IMR-90 (cell line): Measurements from ENCODE around the gene MOSPD3. TPM values are rescaled to one million over a fixed set of nuclear protein-coding genes. Genes with fewer than 3 reads are reported as not detected.

Experiments
- ATAC-seq: fragments of 200-7000 bp; cut with Tn5 transposase; 2 replicates; pipeline ENCODE4 v1.9.1; 2020; ENCODE audit warnings: low read depth, mild to moderate bottlenecking, moderate library complexity
- BruUV-seq: library from RNA; stranded (reverse); fragments of 400-500 nt; replicated peaks from 2 replicates; lab custom pipeline; 2021; lab: Mats Ljungman, UMichigan
- CTCF ChIA-PET: fragments of 300-600 bp; formaldehyde crosslinking; extraction: SDS; loops from one replicate; lab custom pipeline; 2021; ENCODE audit warnings: antibody characterized with exemption; lab: Yijun Ruan, JAX
- POLR2A ChIA-PET: fragments of 300-600 bp; sonication (Branson Sonifier 250); formaldehyde crosslinking; loops from one replicate; lab custom pipeline; 2022; ENCODE audit warnings: antibody characterized with exemption; ENCODE audit not compliant: unreplicated experiment; lab: Charles Lee
- DNase-seq: peaks from one replicate; pipeline ENCODE4 v3.0.0; 2013
- H2AFZ ChIP-seq: replicated peaks from 2 replicates; pipeline ENCODE3; 2013; ENCODE audit warnings: low read length, mild to moderate bottlenecking; ENCODE audit not compliant: poor library complexity
- H2AK5ac ChIP-seq: 2 replicates; pipeline ENCODE4 v1.6.1; 2013; ENCODE audit warnings: low read depth, low read length, inconsistent platforms
- H2AK9ac ChIP-seq: replicated peaks from 2 replicates; pipeline ENCODE3; 2013; ENCODE audit warnings: mild to moderate bottlenecking, low read depth, low read length, moderate library complexity; ENCODE audit not compliant: poor library complexity
- H2BK120ac ChIP-seq: 2 replicates; pipeline ENCODE4 v1.6.1; 2013; ENCODE audit warnings: low read depth, low read length, inconsistent platforms
- H2BK15ac ChIP-seq: 3 replicates; pipeline ENCODE4 v1.6.1; 2013; ENCODE audit warnings: low read depth, low read length, inconsistent platforms
- H2BK20ac ChIP-seq: 2 replicates; pipeline ENCODE4 v1.6.1; 2013; ENCODE audit warnings: low read depth, mild to moderate bottlenecking, inconsistent platforms, low read length, moderate library complexity
- H2BK5ac ChIP-seq: 2 replicates; pipeline ENCODE4 v1.6.1; 2013; ENCODE audit warnings: mild to moderate bottlenecking, low read depth, low read length, inconsistent platforms; ENCODE audit not compliant: poor library complexity, severe bottlenecking
- H3K14ac ChIP-seq: replicated peaks from 2 replicates; pipeline ENCODE4 v1.6.1; 2013; ENCODE audit warnings: low read depth, low read length, inconsistent platforms
- H3K18ac ChIP-seq: 2 replicates; pipeline ENCODE4 v1.6.1; 2013; ENCODE audit warnings: low read depth, low read length, control low read depth
- H3K23ac ChIP-seq: 2 replicates; pipeline ENCODE4 v1.6.1; 2013; ENCODE audit warnings: low read depth, low read length, inconsistent platforms
- H3K27ac ChIP-seq: 2 replicates; pipeline ENCODE4 v1.5.1; 2013; ENCODE audit warnings: mild to moderate bottlenecking, control low read depth, low read length; ENCODE audit not compliant: insufficient read depth
- H3K27me3 ChIP-seq: 2 replicates; pipeline ENCODE4 v1.6.1; 2013; ENCODE audit warnings: low read length; ENCODE audit not compliant: control insufficient read depth, insufficient read depth
- H3K36me3 ChIP-seq: 2 replicates; pipeline ENCODE4 v1.6.1; 2013; ENCODE audit warnings: low read length, mixed read lengths; ENCODE audit not compliant: control insufficient read depth, insufficient read depth
- H3K4ac ChIP-seq: 2 replicates; pipeline ENCODE4 v1.6.1; 2013; ENCODE audit warnings: low read depth, low read length, inconsistent platforms
- H3K4me1 ChIP-seq: 2 replicates; pipeline ENCODE4 v1.6.1; 2013; ENCODE audit warnings: low read length, mixed read lengths; ENCODE audit not compliant: control insufficient read depth, insufficient read depth
- H3K4me2 ChIP-seq: 2 replicates; pipeline ENCODE4 v1.6.1; 2013; ENCODE audit warnings: low read depth, mild to moderate bottlenecking, control low read depth, low read length, moderate library complexity
- H3K4me3 ChIP-seq: 2 replicates; pipeline ENCODE4 v1.5.1; 2013; ENCODE audit warnings: low read depth, mild to moderate bottlenecking, control low read depth, low read length, moderate library complexity; ENCODE audit not compliant: insufficient read depth
- H3K56ac ChIP-seq: 2 replicates; pipeline ENCODE4 v1.6.1; 2013; ENCODE audit warnings: low read length, inconsistent platforms; ENCODE audit not compliant: insufficient read depth; ENCODE audit errors: extremely low read depth
- H3K79me1 ChIP-seq, 2 experiments: 2 replicates each; pipeline ENCODE4 v1.6.1; 2013; ENCODE audit warnings: low read length in 2 of 2, inconsistent platforms in 1 of 2, low read depth in 1 of 2
- H3K9ac ChIP-seq: 2 replicates; pipeline ENCODE4 v1.6.1; 2013; ENCODE audit warnings: low read depth, low read length, control low read depth
- H3K9me1 ChIP-seq: 2 replicates; pipeline ENCODE4 v1.6.1; 2013; ENCODE audit warnings: low read length, inconsistent platforms; ENCODE audit not compliant: insufficient read depth
- H3K9me3 ChIP-seq: 2 replicates; pipeline ENCODE4 v1.6.1; 2013; ENCODE audit warnings: low read length; ENCODE audit not compliant: control insufficient read depth, insufficient read depth
- H4K20me1 ChIP-seq: 2 replicates; pipeline ENCODE4 v1.6.1; 2013; ENCODE audit warnings: low read length, inconsistent platforms; ENCODE audit not compliant: insufficient read depth
- H4K5ac ChIP-seq: 2 replicates; pipeline ENCODE4 v1.6.1; 2013; ENCODE audit warnings: mild to moderate bottlenecking, low read depth, low read length, control low read depth
- H4K8ac ChIP-seq, 2 experiments: 2 replicates each; pipeline ENCODE4 v1.6.1; 2013; ENCODE audit warnings: low read depth in 2 of 2, low read length in 2 of 2, control low read depth in 1 of 2, inconsistent platforms in 1 of 2
- H4K91ac ChIP-seq: 2 replicates; pipeline ENCODE4 v1.6.1; 2013; ENCODE audit warnings: low read depth, low read length, inconsistent platforms; ENCODE audit not compliant: insufficient read depth
- CEBPB ChIP-seq: IDR thresholded peaks from 2 replicates; pipeline ENCODE4 v1.6.1; 2012; ENCODE audit warnings: low read depth, low read length, improper control_type of control experiment
- RFX5 ChIP-seq: IDR thresholded peaks from 2 replicates; pipeline ENCODE4 v1.8.0; 2012; ENCODE audit warnings: low read depth, mild to moderate bottlenecking, low read length, moderate library complexity
- USF2 ChIP-seq: fragments of 150-350 bp; IDR thresholded peaks from 2 replicates; pipeline ENCODE4 v1.6.1; 2017; ENCODE audit warnings: mild to moderate bottlenecking, antibody characterized with exemption, low read length, low read depth
- WGBS, 2 experiments: methylation state at CpG; one replicate each; pipeline versions ENCODE4 v1.1.5 to v1.1.7; 2013; ENCODE audit warnings: missing lambda C conversion rate in 2 of 2; ENCODE audit not compliant: insufficient read length in 1 of 2; ENCODE audit errors: extremely low coverage in 2 of 2; 5-methylcytosine and 5-hydroxymethylcytosine counted together
- dilution Hi-C: fragments of 300-500 bp; cut with HindIII; formaldehyde crosslinking; loops from one replicate; pipeline ENCODE4 v1.14.3; 2018; ENCODE audit warnings: low sequenced_read_pairs; ENCODE audit not compliant: unreplicated experiment
- in situ Hi-C: fragments of 300-500 bp; cut with MboI; formaldehyde crosslinking; loops from 3 replicates; pipeline ENCODE4 v1.14.3; 2019; ENCODE audit warnings: low sequenced_read_pairs, inconsistent platforms, mixed read lengths
- intact Hi-C: fragments of 100-400 bp; cut with micrococcal nuclease; formaldehyde crosslinking; loops from 2 replicates; pipeline ENCODE4 v1.10.0; 2022
- polyA plus RNA-seq, 3 experiments: library from polyadenylated mRNA; depleted of rRNA; stranded (reverse); fragments of >200 nt; gene quantifications; 2 replicates each; pipeline ENCODE4 v1.2.3, GENCODE V29; 2012; ENCODE audit warnings: low replicate concordance in 1 of 3
- total RNA-seq: library from RNA; depleted of rRNA; stranded (reverse); fragments of >200 nt; gene quantifications from 2 replicates; pipeline ENCODE4 v1.2.3, GENCODE V29; 2012

Gene MOSPD3
- total and polyA plus RNA-seq, 2 of the 4 experiments (the other 2 are of a cell fraction) = 2.3 to 30.0 TPM

- no peaks in the 10 kb centered on the region; the same call in 1 of the 2 replicates for H3K36me3 ChIP-seq
- H2BK20ac ChIP-seq = no peak overlapping the region
- TF ChIP-seq CEBPB = no peak
- TF ChIP-seq USF2 = no peak
- TF ChIP-seq RFX5 = no peak
- no peak overlapping the region for H4K8ac ChIP-seq
- dilution Hi-C loops = no loop called here
- no peak overlapping the region for H3K9ac ChIP-seq
- DNase-seq = no peak
- H3K4me2 ChIP-seq = no peak overlapping the region
- in situ Hi-C loops = loop anchor here (5.0 kb wide), 1 partner anchor 100 kb away; no protein-coding TSS in a partner anchor
- H3K56ac ChIP-seq = no peak overlapping the region
- no peak overlapping the region for H2BK15ac ChIP-seq
- no peak overlapping the region for H3K4ac ChIP-seq
- no peak overlapping the region for H3K14ac ChIP-seq
- H3K27ac ChIP-seq = no peak overlapping the region
- H2BK120ac ChIP-seq = no peak overlapping the region
- ATAC-seq = no peak
- H3K9me1 ChIP-seq = peaks cover 4% of the 10 kb centered on the region; the same call in 1 of the 2 replicates
- H2AK5ac ChIP-seq = no peak overlapping the region
- no peak overlapping the region for H3K23ac ChIP-seq
- peak overlapping the region; percentile 28 for H2AFZ ChIP-seq
- intact Hi-C loops = no loop called here
- ChIA-PET CTCF (no interaction called here), POLR2A (no interaction called here)
- BruUV-seq = no TSS peak
- peaks cover 3% of the 10 kb centered on the region; the same call in 1 of the 2 replicates for H3K27me3 ChIP-seq
- no peak overlapping the region for H3K18ac ChIP-seq
- peaks cover 4% of the 10 kb centered on the region; the same call in 1 of the 2 replicates for H3K4me1 ChIP-seq
- H4K5ac ChIP-seq = no peak overlapping the region
- no peaks in the 10 kb centered on the region for H4K20me1 ChIP-seq
- H4K91ac ChIP-seq = no peak overlapping the region
- H3K79me1 ChIP-seq = no peaks in the 10 kb centered on the region
- no peaks in the 10 kb centered on the region for H3K9me3 ChIP-seq
- WGBS, 2 experiments = no CpG with 5 or more reads among the region's 3 CpGs
- H2BK5ac ChIP-seq = no peak overlapping the region
- H2AK9ac ChIP-seq = no peak overlapping the region
- no peak overlapping the region for H3K4me3 ChIP-seq
These were observed 44.6 kb upstream of the MOSPD3 start for GRCh38 chr7:100567751-100568175.
